HG03342 (cell line): Measurements from ENCODE around the gene AP2M1.
"Not testable (repeated sequence)": the region's sequence is repeated elsewhere in the genome, so short reads cannot be mapped to it uniquely, and the experiment has no call there.

Experiments
- ATAC-seq: cut with Tn5 transposase; IDR thresholded peaks from one replicate; pipeline ENCODE4 v1.9.1; 2021; ENCODE audit warnings: mild to moderate bottlenecking, moderate library complexity; ENCODE audit not compliant: unreplicated experiment

The AP2M1 gene

DNA sequence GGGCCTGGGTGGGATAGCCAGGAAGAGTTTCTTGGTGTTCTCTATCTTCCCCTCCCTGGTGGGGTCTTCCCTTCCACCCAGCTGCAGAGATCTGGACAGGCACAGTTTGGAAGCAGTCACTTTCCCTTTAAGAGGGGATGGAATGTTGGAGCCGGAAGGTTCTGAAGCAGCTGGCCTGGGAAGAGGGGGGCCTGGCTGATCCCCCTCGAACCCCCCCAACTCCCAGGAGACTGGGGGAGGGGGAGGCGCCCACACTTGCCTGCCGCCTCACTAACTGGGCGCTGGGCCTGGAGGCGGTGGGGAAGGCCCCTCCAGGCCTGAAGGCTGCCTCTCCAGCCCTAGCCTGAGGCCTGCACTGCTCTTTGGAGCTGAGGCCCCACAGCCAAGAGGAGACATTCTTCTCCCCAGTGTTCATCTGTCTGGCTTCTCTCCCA, 18.1 kb upstream of the AP2M1 start:
- ATAC-seq = no peak

DNA sequence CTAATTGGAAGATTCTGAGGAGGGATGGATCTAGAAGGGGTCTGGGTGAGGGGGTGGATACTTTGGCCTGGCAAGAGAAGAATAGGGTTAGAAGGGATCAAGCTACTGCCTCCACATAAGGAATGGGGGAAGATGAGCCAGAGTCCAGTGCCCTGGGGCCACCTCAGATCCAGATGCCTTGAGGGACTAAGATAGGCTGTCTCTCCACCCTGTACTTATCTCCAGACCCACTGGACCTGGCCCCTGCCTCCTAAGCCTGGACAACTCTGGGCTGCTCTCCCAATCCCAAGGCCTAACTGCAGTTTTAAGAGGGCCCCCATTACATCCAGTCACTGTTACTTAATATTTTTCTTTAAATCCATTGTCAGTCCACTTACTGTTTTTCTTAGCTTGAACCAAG, 17.4 kb upstream of the AP2M1 start:
- no peak for ATAC-seq

DNA sequence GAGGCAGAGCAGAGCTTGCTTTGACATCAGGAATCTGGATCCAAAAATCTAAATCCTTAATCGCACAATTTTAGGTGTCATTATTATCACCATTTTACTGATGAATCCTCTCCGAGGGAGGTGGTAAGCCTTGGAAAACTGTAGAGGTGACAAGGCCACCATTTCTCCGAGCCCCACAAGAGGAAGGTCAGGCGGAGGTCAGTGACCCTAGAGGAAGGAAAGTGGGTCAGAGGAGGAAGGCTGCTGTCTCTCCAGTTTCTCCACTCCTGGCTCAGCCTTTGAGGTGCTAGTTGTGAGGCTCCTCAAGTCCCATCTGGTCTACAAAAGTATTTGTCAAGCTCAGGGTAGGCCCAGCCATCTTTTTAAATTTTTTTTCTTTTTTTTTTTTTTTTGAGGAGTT, 16.3 kb upstream of the AP2M1 start:
- no peak for ATAC-seq

DNA sequence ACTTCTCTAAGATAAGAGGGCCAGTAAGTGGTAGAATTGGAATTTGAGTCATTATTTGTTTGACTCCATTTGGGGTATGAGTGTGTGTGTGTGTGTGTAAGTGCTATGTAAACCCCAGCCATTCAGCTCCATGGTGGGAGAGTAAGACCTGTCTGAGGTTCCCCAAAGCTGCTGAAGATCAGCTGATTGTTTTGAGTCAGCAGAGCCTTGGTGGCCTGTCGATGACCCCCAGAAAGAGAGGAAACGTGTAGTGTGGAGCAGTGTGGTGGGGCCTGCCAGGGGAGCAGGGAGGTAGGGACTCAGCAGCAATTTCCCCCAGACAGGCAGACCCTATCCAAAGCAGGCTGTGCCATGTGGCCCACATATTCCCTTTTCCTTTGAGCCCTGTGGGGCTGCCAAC, 14.2 kb upstream of the AP2M1 start:
- ATAC-seq = peak; percentile 53

DNA sequence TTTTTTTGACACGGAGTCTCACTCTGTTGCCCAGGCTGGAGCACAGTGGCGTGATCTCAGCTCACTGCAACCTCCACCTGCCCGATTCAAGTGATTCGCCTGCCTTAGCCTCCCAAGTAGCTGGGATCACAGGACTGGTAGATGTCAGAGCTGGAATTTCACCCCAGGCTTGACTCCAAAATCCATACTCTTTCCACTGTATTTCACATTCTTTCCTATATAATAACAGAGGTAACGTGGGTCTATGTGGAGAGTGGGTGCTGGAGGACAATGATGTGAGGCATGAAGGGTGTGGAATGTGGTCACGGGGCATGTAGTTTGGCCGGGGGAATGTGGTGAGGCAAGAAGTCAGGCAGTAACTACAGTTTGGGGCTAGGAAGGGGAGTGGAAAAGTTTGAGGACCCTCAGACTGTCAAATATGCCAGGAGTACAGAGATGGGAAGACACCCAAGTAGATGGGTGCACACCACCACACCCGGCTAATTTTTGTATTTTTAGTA, 12.0 kb upstream of the AP2M1 start:
- not testable (repeated sequence) for ATAC-seq

DNA sequence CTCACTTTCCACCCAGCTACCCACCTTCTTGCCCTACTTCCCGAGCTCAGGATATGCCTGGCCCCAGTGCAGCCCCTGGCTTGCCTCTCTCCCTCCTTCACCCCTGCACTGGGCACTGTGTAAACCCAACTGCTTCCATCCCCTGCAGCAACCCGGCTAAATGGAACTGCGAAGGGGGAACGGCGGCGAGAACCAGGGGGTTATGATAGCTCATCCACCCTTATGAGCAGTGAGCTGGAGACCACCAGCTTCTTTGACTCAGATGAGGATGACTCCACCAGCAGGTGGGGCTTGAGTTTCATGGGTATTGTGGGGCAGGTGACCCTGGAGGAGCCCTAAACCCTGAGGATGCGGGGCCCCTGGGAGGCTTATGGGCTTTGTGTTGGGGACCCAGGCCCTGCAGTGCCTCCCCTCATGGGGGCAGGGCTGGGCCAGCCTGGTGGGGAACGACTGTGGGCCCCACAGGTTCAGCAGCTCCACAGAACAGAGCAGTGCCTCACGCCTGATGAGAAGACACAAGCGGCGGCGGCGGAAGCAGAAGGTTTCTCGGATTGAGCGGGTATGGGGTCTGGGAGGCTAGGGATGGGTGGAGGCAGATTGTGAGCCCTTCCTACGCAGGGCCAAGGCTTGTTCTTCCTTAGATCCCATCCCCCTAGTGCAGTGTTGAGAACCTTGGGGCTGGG, 9.9 kb upstream of the AP2M1 start:
- no peak for ATAC-seq

DNA sequence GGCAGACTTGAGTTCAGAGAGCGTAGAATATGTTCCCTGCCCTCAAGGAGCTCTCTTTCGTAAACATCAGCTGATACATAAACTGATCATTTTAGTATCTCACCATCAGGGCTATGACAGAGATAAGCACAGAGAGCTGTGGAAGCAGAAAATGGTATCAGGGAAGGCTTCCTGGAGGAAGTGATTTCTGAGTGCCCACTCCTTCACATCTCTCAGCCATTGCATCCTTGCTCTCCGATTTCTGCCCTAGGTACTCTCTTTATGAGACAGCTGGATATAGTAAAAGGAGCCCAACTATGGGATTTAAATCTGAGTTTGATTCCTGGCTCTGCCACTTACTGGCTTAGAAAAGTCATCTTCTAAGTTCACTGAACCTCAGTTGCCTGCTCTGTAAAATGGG, 9.1 kb upstream of the AP2M1 start:
- ATAC-seq = no peak

DNA sequence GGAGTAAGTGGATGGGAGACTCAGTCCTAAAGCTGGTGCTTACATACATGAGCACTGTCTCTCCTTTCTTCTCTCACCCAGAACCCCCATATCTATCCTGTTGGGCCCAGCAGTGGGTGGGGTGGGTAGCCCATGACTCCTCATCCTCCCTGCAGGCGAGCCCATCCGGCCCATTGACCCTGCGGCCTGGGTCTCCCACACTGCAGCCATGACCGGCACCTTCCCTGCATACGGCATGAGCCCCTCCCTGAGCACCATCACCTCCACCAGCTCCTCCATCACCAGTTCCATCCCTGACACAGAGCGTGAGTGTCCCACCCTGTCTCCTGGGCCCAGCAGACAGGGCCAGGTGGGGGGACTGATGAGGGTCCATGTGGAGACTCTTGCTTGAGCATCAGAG, 8.0 kb upstream of the AP2M1 start:
- ATAC-seq = no peak

DNA sequence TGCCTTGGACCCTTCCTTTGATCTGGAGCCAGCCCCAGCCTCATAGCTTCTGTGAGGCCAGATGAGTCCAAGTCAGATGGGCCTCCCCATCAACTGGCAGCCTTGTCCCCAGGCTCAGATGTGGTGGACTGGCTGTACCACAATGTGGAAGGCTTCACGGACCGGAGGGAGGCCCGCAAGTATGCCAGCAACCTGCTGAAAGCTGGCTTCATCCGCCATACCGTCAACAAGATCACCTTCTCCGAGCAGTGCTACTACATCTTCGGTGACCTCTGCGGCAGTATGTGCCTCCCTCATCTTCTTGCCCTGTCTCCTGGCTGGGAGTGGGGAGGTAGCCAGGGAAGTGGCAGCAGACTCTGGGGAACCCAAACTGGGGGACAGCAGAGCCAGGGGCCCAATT, 6.9 kb upstream of the AP2M1 start:
- no peak for ATAC-seq

DNA sequence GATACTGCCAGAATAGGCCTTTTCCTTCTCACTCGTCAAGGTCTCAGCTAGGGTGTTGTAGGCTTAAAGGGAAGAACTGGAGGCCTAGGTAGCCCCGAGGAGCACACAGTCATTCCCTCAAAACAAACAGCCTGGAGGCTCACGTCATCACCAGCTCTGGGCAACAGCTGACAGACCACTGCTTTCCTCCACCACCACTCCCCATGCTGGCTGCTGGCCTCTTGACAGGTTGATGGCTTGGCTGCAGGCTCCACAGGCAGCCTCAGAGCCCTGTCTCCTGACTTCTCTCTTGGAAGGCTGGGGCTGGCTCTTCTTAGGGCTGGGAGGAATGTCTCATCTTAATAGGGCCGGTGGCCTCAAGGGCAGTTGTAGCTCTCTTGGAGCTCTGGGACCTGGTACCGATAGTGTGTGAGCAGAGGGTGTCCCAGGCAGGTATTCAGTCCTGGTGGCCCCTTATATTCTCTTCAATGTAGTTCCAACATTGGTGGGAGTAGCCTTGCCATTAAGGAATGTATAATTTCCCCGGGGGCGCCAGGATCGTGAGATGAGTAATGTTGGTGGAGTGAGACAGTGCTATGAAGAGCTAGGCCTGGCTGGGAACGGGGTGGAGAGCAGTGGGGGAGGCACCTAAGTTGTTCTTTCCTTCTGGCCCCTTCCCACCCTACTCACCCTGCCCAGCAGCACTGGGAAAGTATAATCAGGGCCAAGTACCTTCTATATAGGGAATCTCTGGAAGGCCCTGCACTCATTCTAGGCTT, 6.1 kb upstream of the AP2M1 start:
- no peak for ATAC-seq

DNA sequence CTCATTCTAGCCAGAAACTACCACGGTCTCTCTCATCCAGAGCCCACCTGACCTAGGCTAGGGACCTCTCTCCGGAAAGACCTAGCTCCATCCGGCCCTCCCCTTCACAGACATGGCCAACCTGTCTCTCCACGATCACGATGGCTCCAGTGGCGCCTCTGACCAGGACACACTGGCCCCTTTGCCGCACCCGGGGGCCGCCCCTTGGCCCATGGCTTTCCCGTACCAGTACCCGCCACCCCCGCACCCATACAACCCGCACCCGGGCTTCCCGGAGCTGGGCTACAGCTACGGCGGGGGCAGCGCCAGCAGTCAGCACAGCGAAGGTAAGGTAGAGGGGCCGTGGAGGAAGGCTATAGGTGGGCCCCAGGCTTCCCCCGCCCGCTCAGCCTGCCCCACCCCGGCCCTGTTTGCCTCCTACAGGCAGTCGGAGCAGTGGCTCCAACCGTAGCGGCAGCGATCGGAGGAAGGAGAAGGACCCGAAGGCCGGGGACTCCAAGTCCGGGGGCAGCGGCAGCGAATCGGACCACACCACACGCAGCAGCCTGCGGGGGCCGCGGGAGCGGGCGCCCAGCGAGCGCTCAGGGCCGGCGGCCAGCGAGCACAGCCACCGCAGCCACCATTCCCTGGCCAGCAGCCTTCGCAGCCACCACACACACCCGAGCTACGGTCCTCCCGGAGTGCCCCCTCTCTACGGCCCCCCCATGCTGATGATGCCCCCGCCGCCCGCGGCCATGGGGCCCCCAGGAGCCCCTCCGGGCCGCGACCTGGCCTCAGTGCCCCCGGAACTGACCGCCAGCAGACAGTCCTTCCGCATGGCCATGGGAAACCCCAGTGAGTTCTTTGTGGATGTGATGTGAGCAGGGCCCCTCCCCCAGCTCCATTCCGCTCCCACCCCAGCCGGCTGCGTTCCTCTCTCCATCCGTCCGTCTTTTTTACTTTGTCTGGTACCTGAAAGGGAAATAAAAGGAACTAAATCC, 4.5 kb upstream of the AP2M1 start:
- no peak for ATAC-seq

DNA sequence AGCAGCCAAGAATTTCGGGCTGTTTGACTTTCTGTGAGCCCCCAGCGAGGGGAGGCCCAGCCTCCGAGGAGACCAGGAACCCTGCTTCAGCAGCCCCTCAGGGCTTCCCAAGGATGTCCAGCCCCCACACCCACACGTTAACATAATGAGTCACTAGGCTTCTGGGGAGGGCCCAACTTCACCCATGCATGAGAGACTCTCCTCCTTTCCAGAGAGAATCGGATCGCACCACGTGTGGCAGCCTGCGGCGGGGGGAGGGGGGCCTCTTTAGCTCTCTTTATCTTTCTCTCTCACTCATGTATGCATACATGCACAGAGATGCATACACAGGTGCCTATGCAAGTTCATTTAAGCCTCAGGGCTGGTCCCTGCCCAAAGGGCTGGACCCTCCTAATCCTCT, 3.1 kb upstream of the AP2M1 start:
- ATAC-seq = no peak

DNA sequence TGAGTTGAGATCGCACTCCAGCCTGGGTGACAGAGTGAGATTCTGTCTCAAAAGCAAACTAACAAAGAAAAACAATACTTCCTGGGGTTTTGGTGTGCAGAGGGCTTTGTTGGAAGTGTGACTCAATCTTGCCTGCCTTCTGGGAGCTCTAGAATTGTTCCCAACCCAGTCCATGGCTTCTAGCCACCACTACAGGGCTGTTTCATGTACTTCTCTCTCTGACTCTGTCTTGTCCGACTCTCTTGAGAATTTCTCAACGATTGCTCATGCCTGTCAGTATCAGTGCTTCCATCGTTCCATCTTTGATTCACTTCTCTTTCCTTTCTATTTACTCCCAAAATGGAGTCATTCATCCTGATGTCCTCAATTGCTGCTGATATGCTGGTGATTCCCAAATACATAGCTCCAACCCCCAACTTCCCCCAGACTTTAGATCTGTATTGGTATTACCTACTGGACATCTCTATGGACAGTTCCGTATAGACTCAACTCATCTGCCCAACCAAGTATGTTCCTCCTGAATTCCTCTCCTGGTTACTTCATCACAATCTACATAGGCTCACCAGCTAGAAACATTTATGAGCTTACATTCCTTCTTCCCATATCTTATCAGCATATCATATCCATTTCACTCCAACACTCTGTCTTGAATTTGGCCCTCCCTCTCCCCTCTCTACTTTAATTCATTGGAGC, 1.8 kb upstream of the AP2M1 start:
- ATAC-seq = no peak

DNA sequence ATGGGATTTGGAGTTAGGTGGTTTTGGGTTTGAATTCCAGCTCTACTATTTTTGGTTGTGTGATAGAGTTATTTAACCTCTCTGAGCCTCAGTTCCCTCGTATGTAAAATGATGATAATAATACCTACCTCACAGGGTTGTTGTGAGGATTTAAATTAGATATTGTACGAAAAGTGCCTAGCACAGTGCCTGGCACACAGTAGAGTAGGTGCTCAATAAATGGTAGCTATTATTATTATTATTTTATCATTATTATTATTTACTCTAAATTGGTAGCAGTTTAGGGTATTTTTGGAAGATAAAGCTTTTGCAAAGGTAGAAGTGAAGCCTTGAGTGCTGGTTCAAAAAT, 1.3 kb upstream of the AP2M1 start:
- no peak for ATAC-seq

DNA sequence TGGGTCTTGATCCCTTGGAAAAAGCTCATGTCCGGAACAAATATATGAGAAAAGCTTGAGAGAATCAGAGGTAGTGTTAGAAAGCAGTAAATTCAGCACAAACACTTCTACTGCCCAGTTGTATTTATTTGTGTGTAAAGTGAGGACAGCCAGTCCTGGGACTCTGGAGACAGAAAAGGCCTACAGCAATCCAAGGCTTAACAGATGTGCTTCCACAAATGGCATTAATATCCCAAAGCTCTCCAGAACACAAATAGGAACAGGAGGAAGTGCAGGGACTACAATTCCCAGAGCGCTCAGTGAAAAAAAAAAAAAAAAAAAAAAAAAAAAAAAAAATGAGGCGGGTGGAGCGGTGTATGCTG, 390 bp upstream of the AP2M1 start:
- ATAC-seq = no peak

DNA sequence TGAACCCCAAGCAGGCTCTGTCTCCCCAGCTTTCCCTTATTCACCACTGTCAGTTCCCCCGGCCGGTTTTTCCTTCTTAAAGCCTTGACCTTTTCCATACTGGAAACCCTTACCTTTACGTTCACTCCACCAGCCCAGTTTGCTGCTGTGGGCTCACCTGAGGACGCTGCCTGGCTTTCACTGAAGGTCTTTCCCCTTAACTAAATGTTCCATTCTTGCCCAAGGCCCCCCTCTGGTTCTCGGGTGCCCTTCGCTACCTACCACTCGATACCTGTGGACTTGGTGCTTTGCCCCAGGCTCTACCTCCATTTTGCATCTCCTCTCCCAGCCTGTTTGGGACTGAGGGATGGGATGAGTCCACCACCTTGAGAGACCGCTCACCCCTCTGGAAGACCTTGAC, 851 bp downstream of the AP2M1 start:
- no peak for ATAC-seq

DNA sequence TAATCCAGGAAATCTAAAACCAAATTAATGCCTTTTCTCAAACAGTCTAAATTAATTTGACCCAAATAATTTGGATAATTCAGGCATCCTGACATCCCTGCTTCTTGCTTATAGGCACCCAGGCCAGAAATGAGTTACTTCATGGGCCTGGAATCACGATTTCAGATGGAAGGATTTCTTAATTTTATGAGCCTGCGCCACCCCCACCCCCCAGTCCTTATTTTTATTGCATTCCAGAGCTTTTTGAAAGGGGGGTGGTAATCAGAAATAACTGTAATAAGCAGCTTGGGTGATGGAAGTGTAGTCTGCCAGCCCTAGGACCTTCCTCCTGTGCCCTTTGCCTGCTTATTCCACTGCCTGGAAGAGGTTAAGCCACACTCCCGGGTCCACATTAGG, 1.3 kb downstream of the AP2M1 start:
- no peak for ATAC-seq

DNA sequence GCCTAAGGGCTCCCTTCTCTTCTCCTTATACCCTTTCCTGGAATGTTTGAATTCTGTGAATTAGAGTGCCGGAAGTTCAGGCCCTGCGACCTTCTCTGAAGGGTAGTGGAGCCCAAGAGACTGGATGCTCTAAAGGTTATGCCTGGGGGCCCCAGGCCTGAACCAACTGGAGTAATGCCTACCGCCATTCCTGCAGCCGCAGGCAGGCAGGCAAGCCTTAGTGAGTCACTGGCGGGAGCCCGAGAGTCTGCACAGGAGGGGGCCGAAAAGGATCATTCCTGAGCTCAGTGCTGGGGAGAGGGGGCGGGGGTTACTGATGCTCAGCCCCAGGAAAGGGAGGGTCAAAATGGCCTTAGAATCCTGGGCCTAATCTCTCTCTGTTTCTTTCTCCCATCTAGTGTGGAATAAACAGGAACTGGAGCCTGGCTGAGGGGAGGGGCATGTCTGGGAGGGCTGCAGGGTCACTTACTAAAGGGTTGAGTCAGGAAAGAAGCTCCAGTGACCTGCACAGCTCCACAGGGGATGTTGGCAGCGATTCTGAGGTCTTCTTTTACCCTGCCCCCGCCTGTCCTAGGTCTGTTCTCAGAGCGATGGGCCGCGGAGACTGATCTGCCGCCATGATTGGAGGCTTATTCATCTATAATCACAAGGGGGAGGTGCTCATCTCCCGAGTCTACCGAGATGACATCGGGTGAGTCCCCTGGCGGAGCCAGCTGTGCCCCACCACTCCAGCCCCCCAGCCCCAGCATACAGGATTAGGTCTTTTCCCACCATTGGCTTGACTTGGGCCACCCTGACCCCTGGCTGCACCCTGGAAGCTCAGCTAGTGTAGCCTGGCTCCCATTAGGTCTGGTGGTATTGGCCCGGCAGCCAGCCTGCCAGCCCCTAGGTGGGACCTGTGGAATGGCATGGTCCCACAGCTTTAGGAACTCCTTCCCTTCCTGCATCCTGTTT, 2.0 kb downstream of the AP2M1 start:
- no peak for ATAC-seq

DNA sequence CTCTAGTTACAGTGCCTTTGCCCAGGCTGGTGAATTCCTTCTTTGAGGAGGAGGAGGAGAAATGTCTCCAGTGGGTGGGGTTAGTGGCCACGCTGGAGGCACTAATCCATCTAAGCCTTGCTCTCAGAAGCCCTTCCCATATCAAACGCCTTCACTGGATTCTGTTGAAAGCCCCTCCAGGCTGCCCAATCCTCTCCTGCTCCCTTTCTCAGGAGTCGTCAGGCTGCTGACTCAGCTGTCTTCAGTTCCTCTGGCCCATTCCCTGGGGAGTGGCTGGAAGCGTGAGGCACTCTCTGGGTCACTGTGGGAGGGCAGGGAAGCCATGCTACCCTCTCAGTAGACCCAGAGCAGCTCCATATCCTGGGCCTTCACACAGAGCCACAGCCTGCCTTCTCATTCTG, 2.7 kb downstream of the AP2M1 start:
- no peak for ATAC-seq

DNA sequence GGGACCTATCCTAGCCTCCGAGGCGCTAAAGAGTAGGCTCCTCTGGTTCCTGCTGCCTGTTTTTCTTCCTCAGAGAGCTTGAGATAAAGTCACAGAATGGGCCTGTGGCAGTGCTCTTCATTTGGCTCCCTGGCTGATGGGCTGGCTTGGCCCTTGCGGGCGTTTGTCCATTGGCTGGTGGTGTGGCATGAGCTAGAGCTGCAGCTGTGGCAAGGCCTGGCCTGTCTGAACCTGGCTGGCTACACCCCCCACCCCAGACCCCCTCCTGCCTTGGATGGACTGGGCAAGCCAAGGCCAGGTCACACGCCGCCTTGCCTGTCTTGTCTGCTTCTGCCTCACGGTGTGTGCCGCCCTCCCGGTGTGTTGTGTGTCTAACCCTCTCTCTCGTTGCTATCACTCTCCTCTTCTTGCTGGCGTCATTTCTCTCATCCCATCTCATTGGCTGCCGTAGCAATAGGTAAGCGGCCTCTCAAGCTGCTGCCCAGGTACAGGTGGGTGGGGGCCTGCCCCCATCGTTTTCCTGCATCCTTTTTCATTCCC, 3.2 kb downstream of the AP2M1 start:
- ATAC-seq = no peak
